DND-41 (cell line): ENCODE results near the gene FAT1.

Experiments
- ATAC-seq: fragments of 200-7000 bp; cut with Tn5 transposase; 3 replicates; pipeline ENCODE4 v1.9.1; 2021; ENCODE audit warnings: low read depth; ENCODE audit not compliant: insufficient read depth
- DNase-seq: peaks from one replicate; pipeline ENCODE4 v3.0.0-alpha.2; 2020
- H2AFZ ChIP-seq: 2 replicates; pipeline ENCODE4 v1.6.0; 2012; ENCODE audit warnings: low read depth, low read length
- H3K27ac ChIP-seq: 2 replicates; pipeline ENCODE4 v1.5.1; 2012; ENCODE audit warnings: low read length, inconsistent platforms
- H3K27me3 ChIP-seq: fragments of 200-600 bp; sonication (generic); 2 replicates; pipeline ENCODE4 v1.6.0; 2012; ENCODE audit warnings: low read length, mild to moderate bottlenecking, inconsistent platforms; ENCODE audit not compliant: insufficient read depth, poor library complexity
- H3K36me3 ChIP-seq: 2 replicates; pipeline ENCODE4 v1.5.1; 2012; ENCODE audit warnings: low read length, inconsistent platforms; ENCODE audit not compliant: insufficient read depth
- H3K4me1 ChIP-seq: 2 replicates; pipeline ENCODE4 v1.5.1; 2012; ENCODE audit warnings: mild to moderate bottlenecking, low read length; ENCODE audit not compliant: insufficient read depth
- H3K4me2 ChIP-seq: 2 replicates; pipeline ENCODE4 v1.6.0; 2012; ENCODE audit warnings: mild to moderate bottlenecking, moderate library complexity, low read length, inconsistent platforms; ENCODE audit not compliant: insufficient read depth
- H3K4me3 ChIP-seq, 2 experiments: fragments of 200-600 bp in 1 of 2; shearing (Covaris generic) in 1 of 2; 2 replicates each; pipeline ENCODE4 v1.5.1; 2012 to 2016; ENCODE audit warnings: inconsistent platforms in 2 of 2, low read length in 2 of 2, mild to moderate bottlenecking in 2 of 2, low read depth in 1 of 2, moderate library complexity in 1 of 2
- H3K79me2 ChIP-seq: 2 replicates; pipeline ENCODE4 v1.6.0; 2012; ENCODE audit warnings: low read length, inconsistent platforms; ENCODE audit not compliant: insufficient read depth
- H3K9ac ChIP-seq: 2 replicates; pipeline ENCODE4 v1.6.0; 2012; ENCODE audit warnings: low read depth, mild to moderate bottlenecking, inconsistent platforms, low read length, moderate library complexity
- H3K9me3 ChIP-seq: 2 replicates; pipeline ENCODE4 v1.5.1; 2012; ENCODE audit warnings: low read length, moderate library complexity, mild to moderate bottlenecking, inconsistent platforms; ENCODE audit not compliant: insufficient read depth, severe bottlenecking
- H4K20me1 ChIP-seq: 2 replicates; pipeline ENCODE4 v1.6.0; 2012; ENCODE audit warnings: low read length; ENCODE audit not compliant: insufficient read depth
- EZH2 ChIP-seq: IDR thresholded peaks from 3 replicates; pipeline ENCODE4 v1.6.1; 2012; ENCODE audit warnings: borderline replicate concordance, low read depth, mild to moderate bottlenecking, moderate library complexity, low read length, inconsistent platforms; ENCODE audit not compliant: severe bottlenecking
- TF ChIP-seq, protein P1 (sequence below): IDR thresholded peaks from 2 replicates; pipeline ENCODE4 v1.5.1; 2012; ENCODE audit warnings: borderline replicate concordance, low read length, moderate library complexity, mild to moderate bottlenecking; ENCODE audit not compliant: poor library complexity, severe bottlenecking; ENCODE audit errors: extremely low read depth

Gene FAT1

DNA sequence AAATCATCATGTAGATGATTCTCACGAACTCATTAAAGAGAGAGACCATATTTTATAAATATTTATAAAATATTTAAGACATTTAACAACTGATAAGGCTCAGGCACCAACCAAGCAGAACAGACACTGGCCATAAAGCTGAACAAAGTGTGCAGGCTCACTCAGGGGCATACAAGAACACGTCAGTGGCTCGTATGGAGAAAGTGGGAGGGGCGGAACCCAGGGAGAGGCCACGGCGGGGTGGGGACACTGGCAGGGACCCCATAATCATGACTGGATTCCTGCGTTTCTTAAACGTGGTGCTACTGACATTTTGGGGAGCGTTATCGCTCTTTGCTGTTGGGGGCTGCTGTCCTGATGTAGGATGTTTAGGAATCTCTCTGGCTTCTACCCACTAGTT lies 31.3 kb upstream of the FAT1 start:
- no peak for ATAC-seq

DNA sequence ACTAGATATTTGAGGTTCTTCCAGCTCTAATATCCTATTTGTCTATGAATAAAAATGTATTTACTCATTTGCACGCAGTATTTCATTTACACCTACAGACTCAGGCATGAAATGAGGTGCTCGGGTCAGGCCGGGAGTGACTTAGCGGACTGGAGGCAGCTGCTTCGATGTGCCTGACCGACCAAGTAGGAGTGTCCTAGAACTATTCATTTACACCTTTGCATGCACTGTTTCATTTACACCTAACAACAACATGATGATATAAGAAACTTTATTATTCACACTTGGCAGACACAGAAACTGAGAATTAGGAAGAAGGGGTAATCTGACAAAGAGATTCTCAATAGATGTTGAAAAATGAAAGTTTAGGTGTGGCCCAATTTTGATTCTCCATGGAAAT lies 28.7 kb upstream of the FAT1 start:
- TF ChIP-seq, protein P1, sequence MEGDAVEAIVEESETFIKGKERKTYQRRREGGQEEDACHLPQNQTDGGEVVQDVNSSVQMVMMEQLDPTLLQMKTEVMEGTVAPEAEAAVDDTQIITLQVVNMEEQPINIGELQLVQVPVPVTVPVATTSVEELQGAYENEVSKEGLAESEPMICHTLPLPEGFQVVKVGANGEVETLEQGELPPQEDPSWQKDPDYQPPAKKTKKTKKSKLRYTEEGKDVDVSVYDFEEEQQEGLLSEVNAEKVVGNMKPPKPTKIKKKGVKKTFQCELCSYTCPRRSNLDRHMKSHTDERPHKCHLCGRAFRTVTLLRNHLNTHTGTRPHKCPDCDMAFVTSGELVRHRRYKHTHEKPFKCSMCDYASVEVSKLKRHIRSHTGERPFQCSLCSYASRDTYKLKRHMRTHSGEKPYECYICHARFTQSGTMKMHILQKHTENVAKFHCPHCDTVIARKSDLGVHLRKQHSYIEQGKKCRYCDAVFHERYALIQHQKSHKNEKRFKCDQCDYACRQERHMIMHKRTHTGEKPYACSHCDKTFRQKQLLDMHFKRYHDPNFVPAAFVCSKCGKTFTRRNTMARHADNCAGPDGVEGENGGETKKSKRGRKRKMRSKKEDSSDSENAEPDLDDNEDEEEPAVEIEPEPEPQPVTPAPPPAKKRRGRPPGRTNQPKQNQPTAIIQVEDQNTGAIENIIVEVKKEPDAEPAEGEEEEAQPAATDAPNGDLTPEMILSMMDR = no peak
- no peak for TF ChIP-seq EZH2
- Histone ChIP-seq H3K4me3 (no peak overlapping the region), H3K9me3 (peaks cover 2% of the 10 kb centered on the region), H3K4me2 (no peak overlapping the region), H3K9ac (no peak overlapping the region), H3K4me1 (no peaks in the 10 kb centered on the region), H2AFZ (no peak overlapping the region), H3K27me3 (no peaks in the 10 kb centered on the region), H3K79me2 (no peaks in the 10 kb centered on the region), H3K36me3 (no peaks in the 10 kb centered on the region), H3K27ac (no peak overlapping the region), H4K20me1 (no peaks in the 10 kb centered on the region)
- DNase-seq (no peak), ATAC-seq (no peak)

More for the DNA sequence above, 31.3 kb upstream of the FAT1 start:
- no peaks in the 10 kb centered on the region for H4K20me1 ChIP-seq
- no peak overlapping the region for H3K4me3 ChIP-seq
- no peak for TF ChIP-seq EZH2
- TF ChIP-seq, protein P1 = no peak
- no peaks in the 10 kb centered on the region for H3K79me2 ChIP-seq
- no peak overlapping the region for H3K4me2 ChIP-seq
- no peaks in the 10 kb centered on the region for H3K4me1 ChIP-seq
- no peak overlapping the region for H3K9ac ChIP-seq
- peaks cover 4% of the 10 kb centered on the region for H3K9me3 ChIP-seq
- no peaks in the 10 kb centered on the region for H3K27me3 ChIP-seq
- no peak overlapping the region for H3K27ac ChIP-seq
- H2AFZ ChIP-seq = no peak overlapping the region
- no peak for DNase-seq
- no peaks in the 10 kb centered on the region for H3K36me3 ChIP-seq

DNA sequence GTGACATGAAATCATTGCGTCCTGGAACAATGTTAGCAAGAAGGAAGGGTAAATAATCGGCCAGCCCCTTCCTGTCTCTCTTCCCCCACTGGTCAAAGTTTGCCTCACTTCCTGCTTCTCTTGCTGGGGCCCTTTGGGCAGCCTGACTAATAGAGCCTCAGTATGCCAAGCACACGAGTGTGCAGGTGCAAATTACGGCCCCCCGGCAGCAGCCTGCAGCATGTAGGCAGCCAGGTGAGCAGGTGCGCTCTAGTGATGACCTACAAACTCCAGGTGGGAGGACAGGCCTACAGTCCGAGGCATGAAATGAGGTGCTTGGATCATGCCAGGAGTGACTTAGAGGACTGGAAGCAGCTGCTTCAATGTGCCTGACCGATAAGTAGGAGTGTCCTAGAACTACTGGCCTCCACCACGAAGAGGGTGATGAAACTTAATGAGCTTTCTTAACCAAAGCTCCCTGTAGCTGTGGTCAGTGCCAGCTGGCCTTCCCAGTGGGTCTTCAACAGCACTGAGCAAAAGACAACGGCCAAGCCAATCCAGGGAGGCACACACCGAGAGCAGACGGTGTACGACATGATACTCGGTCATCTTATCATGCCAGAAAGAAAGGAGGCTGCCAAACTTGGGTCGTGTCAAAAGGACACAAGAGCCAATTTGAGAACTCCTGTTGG lies 26.1 kb upstream of the FAT1 start:
- Histone ChIP-seq H3K27me3 (no peaks in the 10 kb centered on the region), H3K9me3 (no peaks in the 10 kb centered on the region), H3K9ac (no peak overlapping the region), H3K4me2 (no peak overlapping the region), H4K20me1 (no peaks in the 10 kb centered on the region), H3K27ac (no peak overlapping the region), H3K4me3 (no peak overlapping the region), H3K79me2 (no peaks in the 10 kb centered on the region), H3K4me1 (no peaks in the 10 kb centered on the region), H2AFZ (no peak overlapping the region), H3K36me3 (no peaks in the 10 kb centered on the region)
- DNase-seq (no peak), ATAC-seq (no peak)
- no peak for TF ChIP-seq EZH2
- TF ChIP-seq, protein P1 = no peak

DNA sequence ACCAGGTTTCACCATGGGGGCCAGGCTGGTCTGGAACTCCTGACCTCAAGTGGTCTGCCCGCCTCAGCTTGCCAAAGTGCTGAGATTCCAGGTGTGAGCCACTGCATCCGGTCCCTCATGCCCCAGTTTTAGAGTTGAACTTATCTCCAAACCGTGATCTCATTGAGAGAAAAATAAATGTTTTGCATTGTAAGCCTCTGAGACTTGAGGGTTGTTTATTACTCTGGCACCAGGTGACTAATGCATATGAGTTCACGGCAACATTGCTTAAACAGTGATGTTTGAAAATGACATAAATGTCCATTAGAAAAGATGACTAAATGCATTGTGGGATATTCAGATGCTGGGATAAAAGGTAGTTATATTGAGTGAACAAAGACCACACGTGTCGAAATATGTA lies 22.9 kb upstream of the FAT1 start:
- Histone ChIP-seq H3K27me3 (no peaks in the 10 kb centered on the region), H3K9me3 (no peaks in the 10 kb centered on the region), H3K79me2 (no peaks in the 10 kb centered on the region), H3K4me2 (no peak overlapping the region), H3K36me3 (no peaks in the 10 kb centered on the region), H2AFZ (no peak overlapping the region), H4K20me1 (no peaks in the 10 kb centered on the region), H3K4me3 (no peak overlapping the region), H3K4me1 (no peaks in the 10 kb centered on the region), H3K9ac (no peak overlapping the region), H3K27ac (no peak overlapping the region)
- TF ChIP-seq EZH2 = no peak
- TF ChIP-seq, protein P1 = no peak
- ATAC-seq (no peak), DNase-seq (no peak)
